HG03097 (cell line): ENCODE data around the gene THBD.
"Not testable (repeated sequence)": the region's sequence is repeated elsewhere in the genome, so short reads cannot be mapped to it uniquely, and the experiment has no call there.

Experiments
- ATAC-seq: cut with Tn5 transposase; IDR thresholded peaks from one replicate; pipeline ENCODE4 v1.9.1; 2021; ENCODE audit not compliant: unreplicated experiment, low FRiP score

THBD gene

GRCh38 chr20:23039136-23039875 lies 10.2 kb downstream of the THBD start:
- no peak for ATAC-seq

GRCh38 chr20:23037017-23037481 lies 12.4 kb downstream of the THBD start:
- no peak for ATAC-seq

GRCh38 chr20:23036371-23036770 lies 13.1 kb downstream of the THBD start:
- ATAC-seq: no peak

GRCh38 chr20:23035731-23036130 lies 13.7 kb downstream of the THBD start:
- no peak for ATAC-seq

GRCh38 chr20:23034721-23035671 lies 14.5 kb downstream of the THBD start, which contains the start of gene SSTR4:
Gene SSTR4, plus strand, starts transcription at chr20:23035312. Its CDS starts 172 bp downstream, at chr20:23035484.
- no peak for ATAC-seq

GRCh38 chr20:23033918-23034317 lies 15.6 kb downstream of the THBD start:
- ATAC-seq: no peak

GRCh38 chr20:23032750-23033078 lies 16.8 kb downstream of the THBD start:
- ATAC-seq: no peak

GRCh38 chr20:23032056-23032749 lies 17.3 kb downstream of the THBD start:
- no peak for ATAC-seq

- no peak for ATAC-seq
Observed at GRCh38 chr20:23031346-23031745, 18.1 kb downstream of the THBD start.

- no peak for ATAC-seq
Observed at GRCh38 chr20:23029324-23029723, 20.1 kb downstream of the THBD start.

GRCh38 chr20:23028392-23028791 lies 21.1 kb downstream of the THBD start:
- no peak for ATAC-seq

GRCh38 chr20:23027721-23028120 lies 21.8 kb downstream of the THBD start:
- no peak for ATAC-seq

GRCh38 chr20:23025503-23025902 lies 24.0 kb downstream of the THBD start:
- ATAC-seq: not testable (repeated sequence)

GRCh38 chr20:23024701-23025100 lies 24.8 kb downstream of the THBD start:
- no peak for ATAC-seq

GRCh38 chr20:23023621-23024177 lies 25.8 kb downstream of the THBD start:
- no peak for ATAC-seq

GRCh38 chr20:23022849-23023248 lies 26.6 kb downstream of the THBD start:
- no peak for ATAC-seq

- no peak for ATAC-seq
Observed at GRCh38 chr20:23021951-23022350, 27.5 kb downstream of the THBD start.

GRCh38 chr20:23021541-23021940 lies 27.9 kb downstream of the THBD start:
- ATAC-seq: no peak

GRCh38 chr20:23020230-23021018 lies 29.0 kb downstream of the THBD start:
- ATAC-seq: no peak

- no peak for ATAC-seq
Observed at GRCh38 chr20:23019403-23019802, 30.1 kb downstream of the THBD start.
